ENCODE results near the gene GPR31. TPM values are rescaled to one million over a fixed set of nuclear protein-coding genes. Genes with fewer than 3 reads are reported as not detected.
"Not testable (repeated sequence)": the region's sequence is repeated elsewhere in the genome, so short reads cannot be mapped to it uniquely, and the experiment has no call there.

The GPR31 gene
- polyA plus RNA-seq, 4 donors: not detected

DNA sequence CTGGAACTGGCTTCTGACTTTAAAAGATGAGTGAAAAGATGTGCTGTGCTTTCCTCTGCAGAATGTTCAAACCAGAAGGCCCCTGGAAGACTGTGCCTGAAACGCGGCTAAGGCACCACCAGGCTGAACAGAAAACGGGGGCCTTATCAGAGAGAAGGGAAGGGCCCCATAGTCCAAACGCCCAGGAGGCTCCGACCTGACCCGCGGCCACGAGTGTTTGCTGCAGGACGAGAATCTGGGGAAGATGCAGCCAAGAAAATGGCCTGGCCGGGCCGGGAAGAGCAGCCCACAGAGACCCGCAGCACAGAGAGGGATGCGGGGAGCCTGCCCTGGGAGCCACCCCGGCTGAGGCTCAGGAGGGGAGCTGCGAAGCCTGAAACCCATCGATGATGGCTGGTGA lies 10.5 kb upstream of the GPR31 start:
- not testable (repeated sequence) for DNase-seq (ENCODE audit: low read depth in 4 of 4, low spot score in 3 of 4)

DNA sequence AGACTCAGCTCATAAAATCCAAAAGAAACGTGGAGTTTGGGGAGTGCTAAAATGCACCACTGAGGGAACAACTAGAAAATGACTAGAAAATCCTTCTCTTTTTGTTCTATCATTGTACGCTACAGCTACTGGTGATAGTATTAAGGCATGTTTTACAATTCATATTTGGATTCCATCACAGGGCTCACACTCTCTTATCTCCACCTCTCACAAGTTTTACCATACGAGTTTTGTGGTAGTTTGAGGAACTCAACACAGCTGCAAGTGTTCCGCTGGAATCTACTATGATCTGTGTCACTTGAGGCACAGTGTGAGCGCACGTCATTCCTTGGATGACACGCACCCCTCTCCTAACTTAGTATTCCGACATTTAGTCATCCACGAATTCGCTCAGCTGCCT lies 9.9 kb upstream of the GPR31 start:
- not testable (repeated sequence) for DNase-seq (ENCODE audit: low read depth in 4 of 4, low spot score in 3 of 4)

DNA sequence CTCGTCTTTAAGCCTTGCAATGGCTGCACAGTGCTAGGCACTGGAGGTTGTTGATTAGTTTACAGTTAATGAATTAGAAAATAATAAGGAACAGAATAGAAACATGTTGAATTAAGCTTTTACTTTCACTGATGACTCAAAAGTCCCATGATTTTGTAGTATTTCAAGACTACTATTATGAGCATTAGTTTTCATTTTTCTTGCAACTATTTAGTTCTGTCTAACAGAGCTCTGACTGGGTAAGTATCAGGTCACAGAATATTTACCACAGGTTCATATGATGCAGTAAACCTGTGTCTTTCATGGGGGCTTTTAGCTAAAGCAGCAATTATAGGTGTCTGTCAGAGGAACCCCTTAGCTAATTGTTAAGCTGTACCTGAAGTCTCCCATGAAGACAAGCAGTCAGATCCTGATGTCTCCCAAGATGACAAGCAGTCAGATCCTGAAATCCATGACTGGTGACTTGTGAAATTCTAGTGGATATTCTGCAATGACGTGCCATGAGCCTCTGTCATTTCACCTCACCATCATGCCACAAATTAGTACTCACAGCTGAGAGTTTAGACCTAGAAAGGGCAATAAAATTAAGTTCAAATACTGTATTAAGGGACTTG lies 8.2 kb upstream of the GPR31 start:
- no peak for DNase-seq (ENCODE audit: low read depth in 4 of 4, low spot score in 3 of 4)

DNA sequence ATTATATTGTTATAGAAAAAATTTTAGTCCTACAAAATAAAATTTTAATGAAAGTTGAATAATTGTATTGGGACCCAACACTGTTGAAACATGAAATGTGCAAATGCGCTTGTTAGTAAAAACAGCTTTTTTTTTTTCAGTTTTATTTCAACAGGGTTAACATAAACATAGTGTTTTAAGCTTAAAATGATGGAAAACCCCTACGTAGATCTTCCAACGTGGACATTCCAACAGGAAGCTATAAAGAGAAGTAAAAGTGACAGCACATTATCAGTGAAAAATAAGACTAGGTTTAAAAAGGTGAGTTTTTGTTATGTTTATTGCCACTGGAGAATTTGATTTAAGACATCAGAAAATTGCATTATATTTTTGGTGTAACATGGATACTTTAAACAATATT lies 6.5 kb upstream of the GPR31 start:
- DNase-seq (ENCODE audit: low read depth in 4 of 4, low spot score in 3 of 4): no peak

DNA sequence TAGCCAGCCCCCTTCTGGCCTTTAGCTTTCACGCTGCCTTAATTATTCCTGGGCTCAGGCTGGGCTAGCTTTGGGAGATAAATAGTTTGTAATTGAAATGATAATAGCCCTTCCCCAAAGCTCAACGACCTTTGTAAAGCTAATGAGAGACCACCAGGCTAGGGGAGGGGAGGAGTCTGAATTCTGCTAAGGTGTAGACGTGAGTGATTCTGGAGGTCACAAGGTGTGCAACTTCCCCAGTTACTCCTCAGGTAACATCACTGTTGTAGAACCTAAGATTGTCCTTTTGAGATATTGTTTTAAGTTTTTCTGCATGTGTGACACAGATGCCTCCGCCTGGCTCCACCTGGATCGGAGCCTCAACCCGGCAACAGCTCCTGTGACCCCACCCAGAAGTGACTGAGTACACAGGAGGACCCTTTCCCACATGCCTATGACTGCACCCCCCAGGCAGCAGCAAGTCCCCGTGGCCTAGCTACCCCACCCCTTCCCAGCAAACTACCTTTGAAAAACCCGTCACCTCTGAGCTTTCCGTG lies 5.8 kb upstream of the GPR31 start:
- no peak for DNase-seq (ENCODE audit: low read depth in 4 of 4, low spot score in 3 of 4)

DNA sequence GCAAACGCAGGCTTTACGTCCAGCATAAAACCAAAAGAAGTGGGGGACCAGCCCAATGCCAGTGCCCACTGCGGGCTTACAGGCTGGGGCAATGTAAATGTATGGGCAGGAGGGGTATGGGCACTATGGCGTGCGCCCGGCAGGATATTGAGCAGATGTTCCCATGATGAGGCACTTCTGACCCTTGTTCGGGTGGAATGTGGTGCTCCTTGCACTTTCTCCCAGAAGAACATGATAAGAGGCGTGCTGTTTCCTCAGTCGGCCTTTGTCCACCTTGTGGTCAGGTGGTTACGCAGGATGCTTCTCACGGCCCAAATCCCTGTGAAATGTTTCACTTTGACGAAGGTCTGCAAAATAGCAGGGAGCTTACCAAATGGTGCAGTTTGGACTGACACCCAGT lies 4.8 kb upstream of the GPR31 start:
- DNase-seq (ENCODE audit: low read depth in 4 of 4, low spot score in 3 of 4): no peak

DNA sequence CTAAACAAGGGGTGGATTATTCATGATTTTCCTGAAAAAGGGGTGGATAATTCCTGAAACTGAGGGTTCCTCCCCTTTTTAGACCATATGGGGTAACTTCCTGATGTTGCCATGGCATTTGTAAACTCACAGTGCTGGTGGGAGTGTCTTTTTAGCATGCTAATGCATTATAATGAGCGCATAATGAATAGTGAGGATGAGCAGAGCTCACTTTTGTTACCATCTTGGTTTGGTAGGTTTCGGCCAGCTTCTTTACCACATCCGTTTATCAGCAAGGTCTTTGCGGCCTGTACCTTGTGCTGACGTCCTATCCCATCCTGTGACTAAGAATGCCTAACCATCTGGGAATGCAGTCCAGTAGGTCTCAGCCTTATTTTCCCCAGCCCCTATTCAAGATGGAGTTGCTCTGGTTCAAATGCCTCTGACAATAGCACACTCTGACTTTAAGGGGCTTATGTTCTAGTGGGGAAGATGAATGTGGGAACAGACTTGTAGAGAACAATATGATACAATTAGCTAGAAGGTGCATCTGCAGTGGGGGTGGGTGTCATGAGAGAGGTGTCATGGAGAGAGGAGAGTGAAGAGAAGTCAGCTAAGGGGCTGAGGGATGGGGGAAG lies 4.2 kb upstream of the GPR31 start:
- DNase-seq (ENCODE audit: low read depth in 4 of 4, low spot score in 3 of 4): no peak

DNA sequence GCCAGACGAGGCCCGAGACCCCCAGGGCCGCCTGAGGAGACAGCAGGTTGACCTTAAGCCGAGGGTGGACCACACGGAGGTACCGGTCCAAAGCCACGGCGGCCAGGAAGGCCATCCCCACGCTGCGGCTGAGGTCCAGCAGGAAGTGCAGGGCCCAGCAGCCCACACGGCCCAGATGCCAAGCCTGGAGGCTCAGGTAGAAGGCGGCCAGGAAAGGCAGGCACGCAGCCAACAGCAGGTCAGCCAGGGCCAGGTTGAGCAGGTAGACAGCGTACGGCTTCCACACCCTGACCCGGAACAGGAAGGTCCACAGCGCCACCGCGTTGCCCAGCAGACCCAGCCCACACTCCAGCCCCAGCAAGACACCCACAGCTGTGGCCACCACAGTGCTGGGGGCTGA lies 366 bp downstream of the GPR31 start:
- no peak for DNase-seq (ENCODE audit: low read depth in 4 of 4, low spot score in 3 of 4)

DNA sequence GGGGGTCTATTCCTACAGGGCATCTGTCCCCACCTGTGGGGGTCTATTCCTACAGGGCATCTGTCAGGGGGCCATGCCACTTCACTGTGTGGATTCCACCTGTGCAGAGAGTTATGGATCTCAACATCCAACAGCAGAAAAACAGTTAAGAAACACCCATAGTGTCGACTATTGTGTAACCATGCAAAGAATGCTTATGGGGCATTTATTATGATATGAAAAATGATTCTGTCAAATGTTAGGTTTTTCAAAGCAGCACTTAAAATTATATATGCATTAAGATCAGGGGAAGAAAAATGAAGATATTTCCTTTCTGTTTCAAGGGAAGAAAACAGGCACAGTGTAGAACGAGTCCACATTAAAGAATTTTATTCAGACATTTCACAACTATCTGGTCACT lies 2.9 kb downstream of the GPR31 start:
- no peak for DNase-seq (ENCODE audit: low read depth in 4 of 4, low spot score in 3 of 4)

DNA sequence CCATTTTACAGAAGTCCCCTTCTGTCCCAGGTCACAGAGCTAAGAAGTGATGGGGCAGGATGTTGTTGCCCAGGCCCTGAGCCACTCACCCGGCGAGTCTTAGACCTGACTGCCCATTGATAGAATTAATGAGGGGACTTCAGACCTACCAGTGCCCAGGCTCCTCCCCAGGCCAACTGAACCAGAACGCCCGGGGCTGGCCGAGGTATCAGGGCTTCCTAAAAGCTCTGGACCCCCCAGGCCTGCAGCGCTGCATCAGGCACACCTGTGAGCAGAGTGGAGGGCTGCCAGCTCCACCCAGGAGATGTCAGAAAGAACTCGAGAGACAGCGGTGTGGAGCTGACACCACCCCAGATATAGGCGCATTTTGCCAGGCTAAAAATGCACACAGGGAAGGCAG lies 3.5 kb downstream of the GPR31 start:
- no peak for DNase-seq (ENCODE audit: low read depth in 4 of 4, low spot score in 3 of 4)

DNA sequence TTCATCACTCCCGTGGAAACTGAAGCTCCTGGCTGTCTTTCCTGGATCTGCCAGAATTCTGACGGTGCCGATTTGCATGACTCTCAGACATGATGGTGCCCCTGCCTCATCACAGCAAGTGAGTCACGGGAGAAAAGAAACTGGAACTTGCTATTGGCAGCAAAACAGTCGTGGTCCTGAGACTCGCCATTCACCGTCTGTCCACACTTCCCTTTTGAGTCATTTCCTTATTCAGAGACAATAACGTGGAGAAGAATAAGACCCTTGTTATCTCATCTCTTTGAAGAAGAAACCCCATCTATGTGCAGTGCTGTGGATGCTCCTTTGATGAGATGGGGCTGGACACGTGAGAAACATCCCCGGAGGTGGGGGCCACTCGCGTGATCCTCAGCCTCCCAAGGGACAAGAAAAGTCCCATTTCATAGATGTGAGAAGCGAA lies 4.2 kb downstream of the GPR31 start:
- no peak for DNase-seq (ENCODE audit: low read depth in 4 of 4, low spot score in 3 of 4)

DNA sequence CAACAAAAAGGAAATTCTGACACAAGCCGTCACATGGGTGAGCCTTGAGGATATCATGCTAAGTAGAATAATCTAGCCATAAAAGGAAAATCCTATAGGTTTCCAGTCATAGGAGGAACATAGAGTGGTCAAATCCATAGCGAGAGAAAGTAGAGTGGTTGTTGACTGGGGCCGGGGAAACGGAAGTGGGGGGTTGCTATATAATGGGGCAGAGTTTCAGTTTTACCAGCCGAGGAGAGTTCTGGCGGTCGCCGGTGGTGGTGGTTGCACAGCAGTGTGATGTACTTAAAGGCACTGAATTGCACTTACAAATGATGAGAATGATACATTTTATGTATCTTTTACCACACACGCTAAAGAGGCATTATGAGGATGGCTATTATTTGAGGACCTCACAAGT lies 4.9 kb downstream of the GPR31 start:
- DNase-seq (ENCODE audit: low read depth in 4 of 4, low spot score in 3 of 4): no peak

DNA sequence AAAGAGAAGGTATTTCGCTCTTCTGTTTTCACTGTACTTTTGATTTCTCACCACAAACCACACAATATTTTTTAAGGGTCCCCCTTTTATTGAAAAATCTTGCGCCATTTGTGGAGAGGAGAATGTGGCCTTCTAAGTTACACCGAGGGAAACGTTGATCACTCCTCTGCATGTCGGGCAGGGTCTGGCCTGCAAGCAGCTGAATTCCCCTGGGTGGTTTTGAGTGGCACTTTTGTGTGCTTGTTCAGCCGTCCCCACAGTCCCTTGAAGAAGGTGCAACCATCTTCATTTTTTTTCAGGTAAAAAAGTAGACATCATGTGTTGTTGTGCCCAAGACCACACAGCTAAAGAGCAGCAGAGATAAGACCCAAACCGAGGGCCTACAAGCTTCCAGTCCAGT lies 6.1 kb downstream of the GPR31 start:
- DNase-seq (ENCODE audit: low read depth in 4 of 4, low spot score in 3 of 4): no peak

DNA sequence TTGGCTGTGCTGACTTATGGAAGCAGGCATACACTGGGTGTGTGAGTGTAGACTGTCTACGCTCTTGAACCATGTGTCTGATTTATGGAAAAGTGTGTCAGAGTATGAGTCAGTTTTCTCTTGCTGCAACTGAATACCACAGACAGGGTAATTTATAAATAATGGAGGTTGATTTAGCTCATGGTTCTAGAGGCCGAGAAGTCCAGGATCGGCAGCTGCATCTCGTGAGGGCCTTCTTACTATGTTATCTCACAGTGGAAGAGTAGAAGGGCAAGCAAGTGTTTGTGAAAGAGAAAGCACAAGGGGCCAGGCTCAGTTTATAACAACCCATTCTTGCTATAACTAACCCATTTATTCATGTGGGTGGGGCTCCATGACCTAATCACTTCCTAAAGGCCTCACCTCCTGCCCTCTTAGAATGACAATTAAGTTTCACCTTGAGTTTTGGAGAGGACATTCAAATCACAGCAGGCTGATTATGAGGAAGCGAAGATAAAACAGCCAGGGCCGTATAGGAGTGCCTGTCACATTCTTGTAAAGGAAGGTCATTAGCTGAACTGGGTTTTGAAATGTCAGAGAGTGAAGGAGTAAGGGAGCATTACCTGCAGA lies 6.7 kb downstream of the GPR31 start:
- DNase-seq (ENCODE audit: low read depth in 4 of 4, low spot score in 3 of 4): no peak

DNA sequence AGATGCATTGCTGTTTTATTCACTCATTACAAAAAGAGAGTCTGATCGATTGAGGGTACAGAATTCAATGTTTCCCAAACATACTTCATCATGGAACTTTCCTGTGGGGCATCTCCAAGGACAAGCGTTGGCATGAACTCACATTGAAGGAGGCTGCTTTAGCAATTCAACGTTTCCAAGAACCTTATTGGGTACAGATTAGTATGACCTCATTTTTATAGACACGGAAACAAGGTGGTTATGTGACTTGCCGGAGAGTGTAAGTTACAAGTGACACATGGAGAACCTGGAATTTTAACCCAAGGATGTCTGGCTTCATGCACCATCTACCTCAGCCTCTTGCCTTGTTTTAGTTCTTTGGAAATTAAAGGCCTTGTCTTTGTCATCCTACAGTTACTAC lies 8.8 kb downstream of the GPR31 start:
- DNase-seq (ENCODE audit: low read depth in 4 of 4, low spot score in 3 of 4): no peak

DNA sequence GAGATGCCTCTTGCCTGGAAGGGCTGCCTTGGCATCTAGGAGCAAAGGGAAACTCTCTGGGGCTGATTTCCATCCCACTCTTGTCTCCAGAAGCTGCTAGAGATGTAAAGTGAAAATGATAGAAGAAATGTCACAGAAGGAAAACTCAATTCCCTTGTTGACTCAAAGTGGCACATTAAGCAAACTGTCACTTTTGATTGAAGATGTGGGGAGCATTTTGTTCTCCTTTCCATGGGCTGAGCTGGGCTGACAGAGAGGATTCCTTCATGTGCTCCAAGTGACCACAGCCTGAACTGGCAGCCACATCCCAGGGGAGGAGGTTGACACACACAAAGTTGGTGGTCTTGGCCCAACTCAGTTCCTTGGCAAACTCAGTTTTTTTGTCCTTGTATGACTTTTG lies 9.8 kb downstream of the GPR31 start:
- DNase-seq (ENCODE audit: low read depth in 4 of 4, low spot score in 3 of 4): no peak

DNA sequence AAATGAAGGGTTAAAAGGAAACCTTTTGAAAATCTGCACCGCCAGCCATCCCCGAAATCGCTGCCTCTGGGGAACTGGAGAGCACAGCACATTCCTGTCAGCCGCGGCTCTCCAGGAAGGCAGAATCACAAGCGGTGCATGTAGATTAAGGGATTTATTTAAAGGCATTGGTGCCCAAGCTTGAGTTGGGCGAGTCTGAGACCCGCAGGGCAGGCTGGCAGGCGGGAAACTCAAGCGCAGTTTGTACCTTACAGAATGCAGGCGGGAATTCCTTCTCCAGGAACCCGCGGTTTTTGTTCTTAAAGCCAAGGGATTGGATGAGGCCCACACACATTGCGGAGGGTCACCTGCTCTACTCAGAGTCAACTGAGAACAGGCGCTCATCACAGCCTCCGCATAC lies 10.8 kb downstream of the GPR31 start:
- no peak for DNase-seq (ENCODE audit: low read depth in 4 of 4, low spot score in 3 of 4)

DNA sequence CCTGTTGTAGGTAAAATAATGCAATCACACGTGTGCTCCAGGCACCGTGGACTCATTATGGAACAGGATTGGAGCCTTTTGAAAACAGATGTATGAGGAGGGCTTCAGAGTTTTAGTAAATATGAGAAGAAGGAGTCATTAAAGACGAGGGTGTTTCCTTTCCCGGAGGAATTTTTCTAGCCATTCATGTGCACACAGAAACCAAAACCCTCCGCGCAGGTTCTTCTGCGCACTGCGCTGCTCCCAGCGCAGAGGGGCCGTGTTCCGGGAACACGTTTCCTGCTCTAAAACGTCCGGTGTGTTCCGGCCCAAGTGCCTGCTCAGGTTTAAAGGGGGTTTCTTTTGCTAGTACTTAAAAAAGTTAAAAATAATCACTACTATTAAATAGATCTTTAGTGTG lies 11.6 kb downstream of the GPR31 start:
- no peak for DNase-seq (ENCODE audit: low read depth in 4 of 4, low spot score in 3 of 4)

DNA sequence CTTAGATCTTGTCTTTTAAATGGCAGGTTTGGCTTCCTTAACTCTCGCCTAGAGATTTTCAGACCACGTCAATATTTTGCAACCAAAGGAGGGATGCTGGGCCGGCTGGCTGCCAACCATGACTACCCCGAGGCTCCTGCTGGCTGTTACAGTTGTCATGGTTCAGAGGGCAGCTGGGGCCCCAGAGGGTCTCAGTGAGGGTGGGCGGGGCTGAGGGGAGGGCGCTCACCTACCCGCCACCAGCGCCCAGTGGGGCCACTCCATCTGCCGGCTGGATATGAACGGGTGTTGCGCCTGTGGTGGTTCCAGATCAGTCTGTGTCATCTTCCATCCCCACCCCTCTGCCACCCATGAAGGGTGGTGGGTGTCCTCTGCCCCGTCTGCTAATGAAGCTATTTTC lies 12.3 kb downstream of the GPR31 start:
- DNase-seq (ENCODE audit: low read depth in 4 of 4, low spot score in 3 of 4): no peak

DNA sequence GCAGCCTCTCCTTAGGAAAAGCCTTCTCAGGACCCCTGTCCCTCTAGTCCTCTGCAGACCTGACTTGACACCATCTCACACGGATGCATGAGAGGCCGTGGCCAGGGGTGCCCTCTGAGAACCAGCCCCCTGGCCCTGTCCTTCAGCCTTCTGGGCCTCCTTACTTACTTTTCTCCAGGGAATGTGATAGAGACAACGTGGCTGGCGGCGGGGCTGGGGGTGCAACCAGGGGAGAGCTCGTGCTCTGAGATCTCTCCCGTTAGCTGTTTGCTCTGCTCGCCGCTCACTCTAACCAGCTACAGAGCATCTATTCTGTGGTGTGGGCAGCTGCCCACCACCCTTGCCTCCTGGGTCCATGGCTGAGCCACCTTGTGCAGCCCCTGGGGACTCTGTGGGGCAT lies 14.7 kb downstream of the GPR31 start:
- no peak for DNase-seq (ENCODE audit: low read depth in 4 of 4, low spot score in 3 of 4)

DNA sequence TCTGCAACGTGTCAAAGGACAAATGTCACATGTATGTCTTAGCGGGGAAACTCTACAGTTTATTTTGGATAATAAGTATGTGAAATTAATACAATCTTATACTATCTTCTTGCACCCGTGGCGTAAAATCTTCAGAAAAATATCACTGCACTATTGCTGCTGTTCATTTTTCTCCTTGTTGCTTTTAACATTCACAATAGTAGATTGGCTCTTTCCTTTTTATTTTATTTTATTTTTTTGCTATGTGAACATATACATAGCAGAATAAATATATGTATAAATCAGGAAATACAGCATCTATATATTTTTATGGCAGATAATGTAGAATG lies 15.4 kb downstream of the GPR31 start:
- no peak for DNase-seq (ENCODE audit: low read depth in 4 of 4, low spot score in 3 of 4)

DNA sequence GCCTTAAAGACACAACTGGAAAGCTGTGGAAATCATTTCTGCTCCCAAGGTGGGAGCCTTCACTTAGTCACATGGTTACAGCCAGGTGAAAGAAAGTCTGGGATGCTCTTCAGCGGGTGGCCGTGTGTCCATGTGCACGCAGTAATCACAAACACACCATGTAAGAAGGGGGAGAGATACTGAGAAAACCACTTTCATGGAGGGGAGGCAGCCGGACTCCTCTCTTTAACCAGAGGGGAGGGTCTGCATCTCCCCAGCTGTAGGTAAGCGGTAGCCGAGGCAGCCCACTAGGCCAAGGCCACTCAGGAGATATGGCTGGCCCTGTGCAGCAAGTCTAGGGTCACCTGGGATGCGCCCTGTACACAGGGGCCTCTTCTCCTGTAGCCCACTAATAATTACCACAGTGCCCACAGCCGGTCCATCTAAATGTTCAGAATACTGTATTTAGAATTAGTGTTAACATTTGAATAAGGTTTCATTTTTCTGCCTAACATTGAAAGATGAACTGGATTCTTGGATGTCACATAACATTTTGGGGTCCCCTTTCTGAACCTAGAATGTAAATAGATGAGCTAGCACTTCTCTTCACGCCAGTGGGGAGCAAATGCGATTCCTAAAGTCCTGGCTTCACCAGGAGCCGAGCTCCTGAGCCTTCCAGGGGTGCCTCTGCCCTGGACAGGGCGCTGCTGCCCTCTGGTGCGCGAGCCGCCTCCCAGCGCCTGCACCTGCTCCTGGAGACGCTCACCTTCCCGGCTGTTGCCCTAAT lies 15.9 kb downstream of the GPR31 start:
- DNase-seq (ENCODE audit: low read depth in 4 of 4, low spot score in 3 of 4): no peak

Data from left renal pelvis (tissue), 4 donors.